Fibroblast of lung (primary cell): ENCODE data around the gene ENKUR. TPM values are rescaled to one million over a fixed set of nuclear protein-coding genes. Genes with fewer than 3 reads are reported as not detected.
A peak's percentile ranks its signal among the peaks of the same experiment; 100 is the strongest.

ENCODE experiments used
- DNase-seq, 2 donors: peaks; one replicate each; pipeline versions ENCODE4 v3.0.0 to v3.0.0-alpha.2; 2010; ENCODE audit warnings: low read depth in 2 of 2
- H2AFZ ChIP-seq: 2 replicates; pipeline ENCODE4 v1.5.1; 2012; ENCODE audit warnings: low read length, control low read depth, inconsistent platforms
- H3K27ac ChIP-seq: 2 replicates; pipeline ENCODE4 v1.5.1; 2011; ENCODE audit warnings: low read length, control low read depth; ENCODE audit not compliant: insufficient read depth
- H3K27me3 ChIP-seq: 2 replicates; pipeline ENCODE4 v1.5.1; 2011; ENCODE audit warnings: mild to moderate bottlenecking, low read length; ENCODE audit not compliant: control insufficient read depth, insufficient read depth
- H3K36me3 ChIP-seq: 2 replicates; pipeline ENCODE4 v1.5.1; 2011; ENCODE audit warnings: low read length; ENCODE audit not compliant: control insufficient read depth, insufficient read depth
- H3K4me1 ChIP-seq: 2 replicates; pipeline ENCODE4 v1.5.1; 2011; ENCODE audit warnings: low read length; ENCODE audit not compliant: control insufficient read depth, insufficient read depth; ENCODE audit errors: extremely low read depth
- H3K4me2 ChIP-seq: 2 replicates; pipeline ENCODE4 v1.5.1; 2011; ENCODE audit warnings: low read length, control low read depth; ENCODE audit not compliant: insufficient read depth; ENCODE audit errors: extremely low read depth
- H3K4me3 ChIP-seq, 4 experiments: fragments of 200-600 bp in 1 of 4; sonication (generic) in 1 of 4; replicated peaks in 1 of 4; 2 replicates each; pipeline ENCODE4 v1.5.1; 2011 to 2016; ENCODE audit warnings: low read length in 4 of 4, low read depth in 3 of 4, mild to moderate bottlenecking in 3 of 4, control low read depth in 2 of 4, inconsistent platforms in 1 of 4, mixed read lengths in 1 of 4; ENCODE audit not compliant: insufficient read depth in 1 of 4; ENCODE audit errors: control extremely low read depth in 1 of 4
- H3K79me2 ChIP-seq: 2 replicates; pipeline ENCODE4 v1.5.1; 2012; ENCODE audit warnings: mild to moderate bottlenecking, low read length, inconsistent platforms; ENCODE audit not compliant: control insufficient read depth, insufficient read depth
- H3K9ac ChIP-seq: 2 replicates; pipeline ENCODE4 v1.5.1; 2011; ENCODE audit warnings: mild to moderate bottlenecking, low read length, control low read depth; ENCODE audit not compliant: insufficient read depth
- H3K9me3 ChIP-seq: 2 replicates; pipeline ENCODE4 v1.5.1; 2012; ENCODE audit warnings: low read depth, low read length; ENCODE audit not compliant: control insufficient read depth, insufficient read depth
- H4K20me1 ChIP-seq: 2 replicates; pipeline ENCODE4 v1.5.1; 2011; ENCODE audit warnings: low read length; ENCODE audit not compliant: control insufficient read depth, insufficient read depth; ENCODE audit errors: extremely low read depth
- CTCF ChIP-seq, 2 donors: IDR thresholded peaks in 1 of 2; conservative IDR thresholded peaks in 1 of 2; 1 replicate in 1 of 2; 2 replicates in 1 of 2; pipeline ENCODE4 v1.5.1; 2011 to 2012; ENCODE audit warnings: low read length in 2 of 2, control low read depth in 1 of 2, inconsistent platforms in 1 of 2, low read depth in 1 of 2, mild to moderate bottlenecking in 1 of 2
- EZH2 ChIP-seq: IDR thresholded peaks from 2 replicates; pipeline ENCODE4 v1.5.1; 2012; ENCODE audit warnings: low read length, control low read depth, mild to moderate bottlenecking; ENCODE audit errors: missing control alignments
- polyA plus RNA-seq, 2 donors: library from polyadenylated mRNA; depleted of rRNA in 1 of 2; stranded (reverse) in 1 of 2; unstranded in 1 of 2; fragments of >200 nt; gene quantifications; 2 replicates each; pipeline ENCODE4 v1.2.1, GENCODE V29; 2011 to 2012; ENCODE audit warnings: missing spikeins in 1 of 2
- total RNA-seq: library from RNA; depleted of rRNA; stranded (reverse); fragments of >200 nt; gene quantifications from 2 replicates; pipeline ENCODE4 v1.2.1, GENCODE V29; 2014

ENKUR gene
- total and polyA plus RNA-seq, 2 donors (not counting 1 experiment from before 2014, with no cell fraction given): 0.06 to 0.17 TPM

GRCh38 chr10:25036381-25036780 lies 20.4 kb upstream of the ENKUR start:
- H3K36me3 ChIP-seq: no peaks in the 10 kb centered on the region
- H3K79me2 ChIP-seq: no peaks in the 10 kb centered on the region
- TF ChIP-seq CTCF (conservative IDR thresholded peaks at IDR 0.05 in 1 of 2, IDR thresholded peaks at IDR 0.05 in 1 of 2; ENCODE audit: low read depth in 1 of 2, low read length in 2 of 2) (no peak), EZH2 (no peak)
- H3K9me3 ChIP-seq: no peaks in the 10 kb centered on the region
- H3K4me2 ChIP-seq: no peak overlapping the region
- no peaks in the 10 kb centered on the region for H4K20me1 ChIP-seq
- H3K4me1 ChIP-seq: no peaks in the 10 kb centered on the region
- no peak for DNase-seq
- H3K27me3 ChIP-seq: no peaks in the 10 kb centered on the region
- no peak overlapping the region for H3K27ac ChIP-seq
- no peak overlapping the region for H3K4me3 ChIP-seq
- no peak overlapping the region for H2AFZ ChIP-seq
- H3K9ac ChIP-seq: no peak overlapping the region

- H3K4me1 ChIP-seq: no peaks in the 10 kb centered on the region
- no peaks in the 10 kb centered on the region for H4K20me1 ChIP-seq
- no peak overlapping the region for H3K27ac ChIP-seq
- no peak for DNase-seq
- no peak for TF ChIP-seq EZH2
- no peak for TF ChIP-seq CTCF (conservative IDR thresholded peaks at IDR 0.05 in 1 of 2, IDR thresholded peaks at IDR 0.05 in 1 of 2; ENCODE audit: low read depth in 1 of 2, low read length in 2 of 2)
- H3K9ac ChIP-seq: no peak overlapping the region
- H2AFZ ChIP-seq: no peak overlapping the region
- no peaks in the 10 kb centered on the region for H3K9me3 ChIP-seq
- no peaks in the 10 kb centered on the region for H3K27me3 ChIP-seq
- H3K4me3 ChIP-seq: no peak overlapping the region
- no peak overlapping the region for H3K4me2 ChIP-seq
- H3K79me2 ChIP-seq: no peaks in the 10 kb centered on the region
- H3K36me3 ChIP-seq: no peaks in the 10 kb centered on the region
These were observed 13.6 kb upstream of the ENKUR start for GRCh38 chr10:25029519-25029918.

- no peaks in the 10 kb centered on the region for H4K20me1 ChIP-seq
- no peak overlapping the region for H3K4me3 ChIP-seq
- H3K4me2 ChIP-seq: no peak overlapping the region
- H3K79me2 ChIP-seq: no peaks in the 10 kb centered on the region
- peak in 1 of 2 donors; percentile 32 for DNase-seq
- H3K27ac ChIP-seq: no peak overlapping the region
- H3K9me3 ChIP-seq: no peaks in the 10 kb centered on the region
- H3K36me3 ChIP-seq: no peaks in the 10 kb centered on the region
- TF ChIP-seq CTCF (conservative IDR thresholded peaks at IDR 0.05 in 1 of 2, IDR thresholded peaks at IDR 0.05 in 1 of 2; ENCODE audit: low read depth in 1 of 2, low read length in 2 of 2): no peak
- TF ChIP-seq EZH2: no peak
- H3K4me1 ChIP-seq: no peaks in the 10 kb centered on the region
- no peak overlapping the region for H3K9ac ChIP-seq
- no peak overlapping the region for H2AFZ ChIP-seq
- no peaks in the 10 kb centered on the region for H3K27me3 ChIP-seq
These were observed 12.8 kb upstream of the ENKUR start for GRCh38 chr10:25028711-25029110.
